Progenitor cell of endocrine pancreas (in vitro differentiated cells): Measurements from ENCODE around the gene CRB2. TPM values are rescaled to one million over a fixed set of nuclear protein-coding genes. Genes with fewer than 3 reads are reported as not detected.
A peak's percentile ranks its signal among the peaks of the same experiment; 100 is the strongest.

Experiments used
- DNase-seq: peaks from one replicate; pipeline ENCODE4 v3.0.0; 2021; ENCODE audit warnings: low spot score; ENCODE audit not compliant: unreplicated experiment
- H3K27ac Mint-ChIP-seq: 2 replicates; pipeline ENCODE4 v1.8.0; 2021; ENCODE audit warnings: mild to moderate bottlenecking, moderate library complexity, mixed read lengths
- H3K27me3 Mint-ChIP-seq: 2 replicates; pipeline ENCODE4 v1.8.0; 2021; ENCODE audit warnings: mixed read lengths
- H3K36me3 Mint-ChIP-seq: 2 replicates; pipeline ENCODE4 v1.8.0; 2022; ENCODE audit warnings: mixed read lengths; ENCODE audit not compliant: insufficient read depth
- H3K4me1 Mint-ChIP-seq: 2 replicates; pipeline ENCODE4 v1.8.0; 2021; ENCODE audit warnings: low read depth, mixed read lengths
- H3K4me3 Mint-ChIP-seq: 2 replicates; pipeline ENCODE4 v1.8.0; 2021; ENCODE audit warnings: low read depth, mild to moderate bottlenecking, moderate library complexity, mixed read lengths
- H3K9me3 Mint-ChIP-seq: 2 replicates; pipeline ENCODE4 v1.8.0; 2021; ENCODE audit warnings: low read depth, mixed read lengths
- total RNA-seq: library from RNA; stranded (reverse); gene quantifications from 2 replicates; pipeline ENCODE4 v1.2.1, GENCODE V29; 2021
- TF ChIP-seq, protein P1 (sequence below): fragments of 200-600 bp; sonication (generic); IDR thresholded peaks from one replicate; pipeline ENCODE4 v1.5.0; 2021; ENCODE audit warnings: antibody characterized with exemption, mild to moderate bottlenecking; ENCODE audit not compliant: unreplicated experiment

The CRB2 gene
- total RNA-seq, 1 donor from 2014 or later = 8.4 TPM

DNA sequence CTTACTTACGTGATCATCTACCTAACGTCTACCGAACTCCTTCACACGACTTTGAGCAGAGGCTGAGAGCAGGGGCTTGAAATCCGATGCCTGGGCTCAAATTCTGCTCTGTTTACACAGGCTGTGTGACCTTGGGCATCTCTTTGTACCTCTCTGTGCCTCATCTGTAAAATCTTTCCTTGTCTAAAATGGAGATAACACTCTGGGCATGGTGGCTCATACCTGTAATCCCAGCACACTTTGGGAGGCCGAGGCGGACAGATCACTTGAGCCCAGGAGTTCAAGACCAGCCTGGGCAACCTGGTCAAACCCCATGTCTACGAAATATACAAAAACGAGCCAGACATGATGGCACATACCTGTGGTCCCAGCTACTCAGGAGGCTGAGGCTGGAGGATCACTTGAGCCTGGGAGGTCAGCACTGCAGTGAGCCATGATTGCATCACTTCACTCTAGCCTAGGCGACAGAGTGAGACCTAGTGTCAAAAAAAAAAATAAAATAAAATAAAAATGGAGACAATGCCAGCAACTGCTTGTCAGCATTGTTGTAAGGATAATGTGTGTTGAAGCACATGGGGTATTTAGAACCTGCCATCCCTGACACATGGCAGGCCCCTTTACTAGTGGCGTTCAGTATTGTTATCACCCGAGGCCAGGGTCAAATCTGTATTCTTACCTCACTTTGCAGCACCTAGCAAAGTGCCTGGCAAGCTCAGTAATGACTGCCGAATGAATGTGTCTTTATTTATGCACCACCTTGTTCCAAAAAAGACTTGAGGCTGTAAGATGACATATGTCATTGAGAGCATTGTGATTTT lies 32.6 kb upstream of the CRB2 start:
- Mint-ChIP-seq H3K4me3 (no peak overlapping the region), H3K36me3 (no peaks in the 10 kb centered on the region), H3K27me3 (peaks cover 12% of the 10 kb centered on the region), H3K9me3 (no peaks in the 10 kb centered on the region), H3K4me1 (peaks cover 50% of the 10 kb centered on the region), H3K27ac (no peak overlapping the region)
- no peak for DNase-seq
- TF ChIP-seq, protein P1, sequence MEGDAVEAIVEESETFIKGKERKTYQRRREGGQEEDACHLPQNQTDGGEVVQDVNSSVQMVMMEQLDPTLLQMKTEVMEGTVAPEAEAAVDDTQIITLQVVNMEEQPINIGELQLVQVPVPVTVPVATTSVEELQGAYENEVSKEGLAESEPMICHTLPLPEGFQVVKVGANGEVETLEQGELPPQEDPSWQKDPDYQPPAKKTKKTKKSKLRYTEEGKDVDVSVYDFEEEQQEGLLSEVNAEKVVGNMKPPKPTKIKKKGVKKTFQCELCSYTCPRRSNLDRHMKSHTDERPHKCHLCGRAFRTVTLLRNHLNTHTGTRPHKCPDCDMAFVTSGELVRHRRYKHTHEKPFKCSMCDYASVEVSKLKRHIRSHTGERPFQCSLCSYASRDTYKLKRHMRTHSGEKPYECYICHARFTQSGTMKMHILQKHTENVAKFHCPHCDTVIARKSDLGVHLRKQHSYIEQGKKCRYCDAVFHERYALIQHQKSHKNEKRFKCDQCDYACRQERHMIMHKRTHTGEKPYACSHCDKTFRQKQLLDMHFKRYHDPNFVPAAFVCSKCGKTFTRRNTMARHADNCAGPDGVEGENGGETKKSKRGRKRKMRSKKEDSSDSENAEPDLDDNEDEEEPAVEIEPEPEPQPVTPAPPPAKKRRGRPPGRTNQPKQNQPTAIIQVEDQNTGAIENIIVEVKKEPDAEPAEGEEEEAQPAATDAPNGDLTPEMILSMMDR = no peak

DNA sequence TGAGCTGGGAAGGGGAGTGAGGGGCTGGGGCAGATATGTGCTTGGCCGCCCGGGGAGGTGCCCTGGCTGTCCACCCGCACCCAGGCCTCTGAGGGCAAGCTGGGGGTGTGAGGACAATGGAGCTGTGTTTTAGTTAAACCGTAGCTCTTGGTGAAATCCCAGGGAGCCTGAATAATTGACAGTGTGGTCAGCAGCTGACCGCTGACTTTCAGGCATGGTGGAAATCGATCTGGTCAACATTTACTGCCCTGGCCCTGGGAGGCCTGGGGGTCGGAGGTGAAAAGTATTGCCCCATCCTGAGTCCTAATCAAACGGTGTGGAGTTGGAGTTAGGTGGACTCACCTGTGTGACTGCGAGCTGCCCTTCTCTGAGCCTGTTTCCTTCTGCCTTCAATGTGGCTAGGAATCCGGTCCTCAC lies 31.2 kb upstream of the CRB2 start:
- TF ChIP-seq, protein P1 = no peak
- peak overlapping the region; percentile 8 for H3K27ac Mint-ChIP-seq
- peaks cover 50% of the 10 kb centered on the region for H3K4me1 Mint-ChIP-seq
- no peaks in the 10 kb centered on the region for H3K36me3 Mint-ChIP-seq
- peak overlapping the region; percentile 2 for H3K4me3 Mint-ChIP-seq
- no peak for DNase-seq
- no peaks in the 10 kb centered on the region for H3K9me3 Mint-ChIP-seq
- peaks cover 4% of the 10 kb centered on the region for H3K27me3 Mint-ChIP-seq

DNA sequence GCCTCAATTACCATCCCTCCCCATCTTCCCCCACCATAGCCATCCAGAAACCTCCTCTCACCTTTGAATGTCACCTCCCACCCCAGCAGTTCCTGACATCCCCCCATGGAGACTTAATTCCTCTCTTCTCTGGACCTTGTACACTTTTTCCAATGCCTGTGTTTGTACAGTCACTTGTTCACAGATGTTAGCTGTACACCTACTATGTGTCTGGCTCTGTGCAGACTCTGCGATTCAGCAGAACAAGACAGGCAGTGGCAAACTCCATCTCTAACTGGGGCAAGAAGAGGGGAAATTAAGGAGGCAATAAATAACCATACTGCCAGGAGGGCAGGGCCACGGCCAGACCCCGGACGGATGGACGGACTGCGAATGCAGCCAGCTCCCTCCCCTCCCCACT lies 29.8 kb upstream of the CRB2 start:
- H3K4me1 Mint-ChIP-seq = peaks cover 49% of the 10 kb centered on the region
- H3K27me3 Mint-ChIP-seq = no peaks in the 10 kb centered on the region
- TF ChIP-seq, protein P1 = no peak
- H3K36me3 Mint-ChIP-seq = no peaks in the 10 kb centered on the region
- no peak overlapping the region for H3K27ac Mint-ChIP-seq
- H3K4me3 Mint-ChIP-seq = no peak overlapping the region
- H3K9me3 Mint-ChIP-seq = no peaks in the 10 kb centered on the region
- no peak for DNase-seq

DNA sequence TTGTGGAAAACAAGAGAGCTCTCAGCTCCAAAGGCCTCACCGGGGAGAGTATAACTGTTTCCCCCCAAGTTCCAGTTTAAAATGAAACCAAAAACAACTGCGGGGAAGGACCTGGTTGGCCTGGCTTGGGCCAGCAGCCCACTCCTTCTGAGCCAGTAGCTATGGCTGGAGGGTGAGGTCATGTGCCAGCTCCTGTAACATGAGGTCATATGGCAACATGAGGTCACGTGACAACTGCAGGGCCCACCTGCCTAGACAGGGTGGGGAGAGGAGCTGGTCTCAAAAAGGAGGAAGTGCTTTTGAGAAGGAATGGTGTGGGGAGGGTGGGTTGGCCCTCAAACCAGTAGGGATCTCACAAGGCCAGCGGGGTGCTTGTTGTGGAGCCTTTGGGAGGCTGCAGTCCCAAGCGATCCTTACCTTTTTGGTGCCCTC lies 29.3 kb upstream of the CRB2 start:
- peaks cover 53% of the 10 kb centered on the region for H3K4me1 Mint-ChIP-seq
- H3K27me3 Mint-ChIP-seq = no peaks in the 10 kb centered on the region
- TF ChIP-seq, protein P1 = no peak
- no peaks in the 10 kb centered on the region for H3K36me3 Mint-ChIP-seq
- peak overlapping the region; percentile 54 for H3K27ac Mint-ChIP-seq
- no peak overlapping the region for H3K4me3 Mint-ChIP-seq
- no peak for DNase-seq
- no peaks in the 10 kb centered on the region for H3K9me3 Mint-ChIP-seq

DNA sequence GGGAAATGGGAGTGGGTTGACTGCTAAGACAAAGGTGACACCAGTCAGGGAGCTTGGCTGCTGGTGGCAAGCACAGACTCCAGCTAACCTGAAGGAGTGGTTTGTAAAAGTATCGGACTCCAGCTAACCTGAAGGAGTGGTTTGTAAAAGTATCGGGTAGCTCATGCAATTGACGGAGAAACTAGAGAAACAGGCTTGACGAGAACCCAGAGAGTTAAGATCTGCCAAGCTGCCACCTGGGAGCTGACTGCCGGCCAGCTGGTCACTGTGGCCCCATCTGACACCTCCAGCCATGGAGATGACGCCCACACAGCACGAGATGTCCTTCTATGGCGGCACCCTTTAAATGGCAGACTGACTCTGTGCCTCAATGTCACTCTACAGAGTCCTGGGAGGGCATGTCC lies 28.3 kb upstream of the CRB2 start:
- DNase-seq = no peak
- TF ChIP-seq, protein P1 = no peak
- Mint-ChIP-seq H3K4me1 (peaks cover 51% of the 10 kb centered on the region), H3K4me3 (no peak overlapping the region), H3K36me3 (no peaks in the 10 kb centered on the region), H3K27ac (peak overlapping the region; percentile 95), H3K27me3 (no peaks in the 10 kb centered on the region), H3K9me3 (no peaks in the 10 kb centered on the region)
